Measurements from ENCODE around the gene SH3GLB1. TPM values are rescaled to one million over a fixed set of nuclear protein-coding genes. Genes with fewer than 3 reads are reported as not detected.

The SH3GLB1 gene
- polyA plus RNA-seq, 1 experiment: 33.9 TPM

- ChIA-PET CTCF (interaction anchor here (1.1 to 2.8 kb wide), 6 partner anchors 8 to 253 kb away, joined by 3 to 13 read pairs (median 4); partner anchors contain the start of gene SH3GLB1), POLR2A (no interaction called here)
- H3K36me3 ChIP-seq (ENCODE audit: control insufficient read depth, insufficient read depth, low read length): no peaks in the 10 kb centered on the region
Observed at GRCh38 chr1:86753700-86754099, 49.3 kb downstream of the SH3GLB1 start.

GRCh38 chr1:86754265-86754974, 50.0 kb downstream of the SH3GLB1 start:
- POLR2A ChIA-PET: no interaction called here

More at GRCh38 chr1:86753700-86754099, 49.3 kb downstream of the SH3GLB1 start:
- H3K4me3 ChIP-seq (ENCODE audit: low read depth, low read length): no peak overlapping the region
- TF ChIP-seq CTCF (IDR thresholded peaks at IDR 0.05; ENCODE audit: insufficient read depth, low read depth, low read length): no peak
- no peaks in the 10 kb centered on the region; the same call in 1 of the 2 replicates for H3K27me3 ChIP-seq (ENCODE audit: control insufficient read depth, insufficient read depth, low read length)
- DNase-seq (ENCODE audit: low read depth): no peak

GRCh38 chr1:86756062-86756406, 51.7 kb downstream of the SH3GLB1 start:
- CTCF ChIA-PET: interaction anchor here (1.1 to 1.2 kb wide), 2 partner anchors 14 to 52 kb away, joined by 3 to 4 read pairs; partner anchors contain the start of gene SH3GLB1
- no peaks in the 10 kb centered on the region for H3K36me3 ChIP-seq (ENCODE audit: control insufficient read depth, insufficient read depth, low read length)
- no peak for DNase-seq (ENCODE audit: low read depth)
- peaks cover 2% of the 10 kb centered on the region for H3K27me3 ChIP-seq (ENCODE audit: control insufficient read depth, insufficient read depth, low read length)
- no peak overlapping the region for H3K4me3 ChIP-seq (ENCODE audit: low read depth, low read length)
- no peak for TF ChIP-seq CTCF (IDR thresholded peaks at IDR 0.05; ENCODE audit: insufficient read depth, low read depth, low read length)
- POLR2A ChIA-PET: no interaction called here

More at GRCh38 chr1:86754265-86754974, 50.0 kb downstream of the SH3GLB1 start:
- no peaks in the 10 kb centered on the region for H3K36me3 ChIP-seq (ENCODE audit: control insufficient read depth, insufficient read depth, low read length)
- no peak for TF ChIP-seq CTCF (IDR thresholded peaks at IDR 0.05; ENCODE audit: insufficient read depth, low read depth, low read length)
- no peaks in the 10 kb centered on the region; the same call in 1 of the 2 replicates for H3K27me3 ChIP-seq (ENCODE audit: control insufficient read depth, insufficient read depth, low read length)
- H3K4me3 ChIP-seq (ENCODE audit: low read depth, low read length): no peak overlapping the region
- CTCF ChIA-PET: interaction anchor here (1.1 to 2.8 kb wide), 5 partner anchors 8 to 254 kb away, joined by 3 to 13 read pairs (median 4); partner anchors contain the start of gene SH3GLB1
- DNase-seq (ENCODE audit: low read depth): no peak

- TF ChIP-seq CTCF (IDR thresholded peaks at IDR 0.05; ENCODE audit: insufficient read depth, low read depth, low read length): no peak
- DNase-seq (ENCODE audit: low read depth): no peak
- Histone ChIP-seq H3K27me3 (ENCODE audit: control insufficient read depth, insufficient read depth, low read length) (peaks cover 7% of the 10 kb centered on the region), H3K4me3 (ENCODE audit: low read depth, low read length) (no peak overlapping the region), H3K36me3 (ENCODE audit: control insufficient read depth, insufficient read depth, low read length) (no peaks in the 10 kb centered on the region)
- CTCF ChIA-PET: interaction anchor here (1.2 to 1.4 kb wide), 2 partner anchors 16 to 53 kb away, joined by 3 to 4 read pairs; partner anchors contain the start of gene SH3GLB1
- POLR2A ChIA-PET: interaction anchor here (0.8 kb wide), 1 partner anchor 19 kb away, joined by 3 read pairs; no protein-coding TSS in a partner anchor
Observed at GRCh38 chr1:86757272-86757984, 53.1 kb downstream of the SH3GLB1 start.

GRCh38 chr1:86758570-86758969, 54.2 kb downstream of the SH3GLB1 start:
- Histone ChIP-seq H3K36me3 (ENCODE audit: control insufficient read depth, insufficient read depth, low read length) (no peaks in the 10 kb centered on the region), H3K27me3 (ENCODE audit: control insufficient read depth, insufficient read depth, low read length) (peaks cover 8% of the 10 kb centered on the region), H3K4me3 (ENCODE audit: low read depth, low read length) (no peak overlapping the region)
- TF ChIP-seq CTCF (IDR thresholded peaks at IDR 0.05; ENCODE audit: insufficient read depth, low read depth, low read length): no peak
- ChIA-PET POLR2A (interaction anchor here (0.6 kb wide), 1 partner anchor 97 kb away, joined by 3 read pairs; no protein-coding TSS in a partner anchor), CTCF (interaction anchor here (1.4 kb wide), 1 partner anchor 17 kb away, joined by 3 read pairs; no protein-coding TSS in a partner anchor)
- DNase-seq (ENCODE audit: low read depth): no peak
